Fibroblast of the conjunctiva (primary cell): Measurements from ENCODE around the gene AHRR.
"Not testable (repeated sequence)": the region's sequence is repeated elsewhere in the genome, so short reads cannot be mapped to it uniquely, and the experiment has no call there.

Experiments used
- DNase-seq: peaks from one replicate; pipeline ENCODE4 v3.0.0-alpha.2; 2010; ENCODE audit warnings: low read depth

AHRR gene

DNA sequence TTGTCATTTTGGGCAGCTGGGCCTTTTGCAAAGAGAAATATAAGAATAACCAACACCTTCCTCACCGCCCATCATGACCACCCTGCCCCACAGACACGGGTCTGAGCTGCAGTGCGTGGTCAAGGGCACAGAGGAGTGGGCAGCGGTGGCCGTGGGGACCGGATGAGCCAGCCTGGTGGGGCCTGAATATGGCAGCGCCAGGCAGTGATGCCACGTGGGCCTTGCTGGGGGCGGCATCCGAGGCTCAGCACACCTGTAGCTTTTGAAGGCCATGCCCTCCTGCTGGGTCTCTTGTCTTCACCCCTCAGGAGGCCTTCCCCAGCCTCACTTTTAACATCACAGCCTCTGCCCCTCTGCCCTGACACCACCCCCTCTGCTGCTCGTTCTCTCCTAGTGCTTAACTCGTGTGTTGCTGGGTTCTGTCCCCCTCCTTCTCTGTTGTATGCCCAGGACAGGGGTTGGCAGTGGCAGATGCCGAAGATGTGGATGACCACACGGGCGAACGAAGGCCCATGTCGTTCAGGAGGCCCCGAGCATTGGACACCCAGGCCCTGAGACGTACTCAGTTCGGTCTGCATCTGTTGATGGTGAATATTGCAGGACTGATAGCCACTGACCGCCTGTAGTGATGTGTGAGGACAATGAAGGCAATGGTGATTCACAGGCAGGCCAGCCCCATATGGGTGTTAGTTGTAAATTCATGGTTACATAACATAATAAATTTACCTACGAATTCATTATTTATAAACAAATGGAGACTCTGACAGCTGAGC lies 46.0 kb downstream of the AHRR start:
- no peak for DNase-seq

DNA sequence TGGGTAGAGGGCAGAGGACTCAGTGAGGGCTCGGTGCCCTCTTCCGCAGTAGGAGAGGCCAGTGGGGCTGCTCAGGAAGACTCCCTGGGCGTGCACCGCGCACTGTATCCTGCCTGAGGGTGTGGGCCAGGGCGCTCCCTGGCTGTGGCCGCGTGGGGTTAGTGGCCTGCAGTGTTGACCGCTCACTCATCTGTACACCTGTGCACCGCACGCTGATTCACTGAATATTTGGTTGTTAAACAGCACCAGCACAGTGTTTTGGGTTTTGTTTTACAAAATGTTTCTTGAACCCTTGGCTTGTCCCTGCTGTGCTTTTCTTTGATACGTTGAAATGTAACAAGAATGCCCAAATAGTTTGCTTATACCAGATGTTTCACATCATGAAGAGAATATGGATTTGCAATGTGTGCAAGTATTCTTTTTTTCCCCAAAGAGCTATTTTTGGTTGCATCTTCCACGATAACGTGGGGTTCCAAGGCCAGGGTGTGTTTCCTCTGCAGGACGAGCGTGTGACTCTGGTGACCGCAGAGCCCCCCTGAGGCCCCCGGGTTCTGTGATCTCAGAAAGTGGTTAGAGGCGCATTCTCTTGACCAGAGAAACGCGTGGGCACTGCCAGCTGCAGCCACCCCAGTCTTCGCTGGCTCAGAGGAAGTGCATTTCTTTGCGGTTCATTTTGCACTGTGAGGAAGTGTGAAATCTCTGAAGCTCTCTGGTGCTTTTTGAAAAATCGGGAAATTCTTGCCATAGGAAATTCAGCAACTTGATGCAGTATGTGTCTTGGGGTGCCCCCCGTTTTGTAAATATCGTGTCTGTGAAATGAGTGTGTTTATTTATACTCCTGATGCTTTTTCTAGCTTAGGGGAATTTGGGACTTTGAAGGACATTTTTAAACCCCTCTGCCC lies 46.9 kb downstream of the AHRR start:
- DNase-seq = no peak

DNA sequence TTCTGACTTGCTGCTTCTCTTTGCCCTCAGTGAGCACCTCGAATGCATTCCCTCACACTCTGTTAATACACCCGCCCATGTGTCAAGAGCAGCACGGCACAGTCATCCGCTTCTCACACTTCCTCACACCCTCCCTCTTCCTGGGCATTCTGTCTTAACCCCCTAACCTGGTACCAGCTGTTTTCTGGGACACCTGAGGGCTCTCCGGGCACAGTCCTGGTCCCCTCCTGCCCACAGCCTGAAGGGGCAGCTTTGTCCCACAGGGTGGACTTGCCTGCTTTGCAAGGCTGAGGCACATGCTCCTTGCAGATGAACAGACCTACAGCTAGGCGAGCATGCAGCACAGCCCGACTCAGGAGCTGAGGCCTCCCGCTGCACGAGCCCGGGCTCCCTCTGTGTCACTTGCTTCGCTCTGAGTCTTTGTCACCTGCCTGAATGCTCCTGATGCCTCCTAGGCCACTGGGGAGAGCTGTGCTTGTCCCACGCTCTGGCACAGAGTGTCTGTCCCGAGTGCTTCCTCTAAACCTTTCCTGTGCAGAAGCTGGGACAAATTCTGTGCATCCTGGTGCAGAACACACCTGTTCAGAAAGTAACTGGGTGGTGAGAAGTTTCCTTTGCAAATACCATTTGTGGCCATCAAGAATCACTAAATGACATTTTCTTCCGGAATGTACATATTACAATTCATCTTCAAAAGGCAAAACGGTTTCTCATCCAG lies 47.8 kb downstream of the AHRR start:
- DNase-seq = no peak

DNA sequence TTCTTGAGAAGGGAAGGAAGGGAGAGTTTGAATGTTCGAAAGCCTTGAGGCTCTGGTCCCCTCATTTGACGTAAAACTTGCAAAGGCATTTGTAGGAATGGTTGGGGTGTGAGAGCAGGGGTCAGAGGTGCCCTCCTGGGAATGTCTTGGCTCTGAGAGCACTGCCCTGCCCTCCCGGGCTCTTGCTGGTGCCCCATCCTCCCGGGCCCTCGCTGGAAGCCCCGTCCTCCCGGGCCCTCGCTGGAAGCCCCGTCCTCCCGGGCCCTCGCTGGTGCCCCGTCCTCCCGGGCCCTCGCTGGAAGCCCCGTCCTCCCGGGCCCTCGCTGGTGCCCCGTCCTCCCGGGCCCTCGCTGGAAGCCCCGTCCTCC lies 48.3 kb downstream of the AHRR start:
- DNase-seq = not testable (repeated sequence)

- DNase-seq = no peak
Observed at GRCh38 chr5:370311-370958, 48.9 kb downstream of the AHRR start.

DNA sequence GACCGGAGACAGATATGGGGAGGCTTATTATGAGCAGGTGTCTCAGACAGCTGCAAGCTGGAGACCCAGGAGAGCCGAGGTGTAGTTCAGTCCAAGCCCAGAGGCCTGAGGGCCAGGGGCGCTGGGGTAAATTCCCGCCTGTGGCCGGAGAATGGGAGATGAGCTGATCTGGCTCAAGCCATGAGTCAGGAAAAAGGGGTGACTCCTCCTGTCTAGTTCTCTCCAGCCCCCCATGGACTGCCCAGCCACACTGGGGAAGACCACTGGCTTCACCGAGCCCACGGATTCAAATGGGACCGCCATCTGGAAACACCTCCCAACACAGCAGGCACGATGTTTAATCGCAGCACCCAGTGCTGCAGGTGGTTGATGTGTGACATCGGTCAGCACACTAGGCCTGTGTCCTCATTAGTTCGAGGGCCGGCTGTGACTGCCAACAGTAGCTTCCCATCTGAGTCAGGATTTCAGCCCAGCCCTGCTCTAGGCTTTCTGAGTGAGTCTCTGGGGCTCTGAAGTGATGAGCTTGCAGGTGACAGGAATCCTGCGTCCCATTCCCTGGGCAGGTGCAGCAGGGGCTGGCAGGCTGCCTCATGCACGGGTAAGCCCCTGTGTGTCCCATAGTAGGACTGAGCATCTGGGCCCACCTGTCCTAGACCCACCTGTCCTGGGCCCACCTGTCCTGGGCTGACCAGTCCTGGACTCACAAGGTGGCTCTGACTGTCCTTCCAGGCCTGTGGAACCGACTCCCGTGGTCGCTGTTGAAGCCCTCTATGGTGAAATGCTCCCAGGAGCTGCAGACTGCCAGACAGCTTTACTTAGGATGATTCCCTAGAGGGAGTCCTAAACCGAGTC lies 49.7 kb downstream of the AHRR start:
- DNase-seq = no peak

DNA sequence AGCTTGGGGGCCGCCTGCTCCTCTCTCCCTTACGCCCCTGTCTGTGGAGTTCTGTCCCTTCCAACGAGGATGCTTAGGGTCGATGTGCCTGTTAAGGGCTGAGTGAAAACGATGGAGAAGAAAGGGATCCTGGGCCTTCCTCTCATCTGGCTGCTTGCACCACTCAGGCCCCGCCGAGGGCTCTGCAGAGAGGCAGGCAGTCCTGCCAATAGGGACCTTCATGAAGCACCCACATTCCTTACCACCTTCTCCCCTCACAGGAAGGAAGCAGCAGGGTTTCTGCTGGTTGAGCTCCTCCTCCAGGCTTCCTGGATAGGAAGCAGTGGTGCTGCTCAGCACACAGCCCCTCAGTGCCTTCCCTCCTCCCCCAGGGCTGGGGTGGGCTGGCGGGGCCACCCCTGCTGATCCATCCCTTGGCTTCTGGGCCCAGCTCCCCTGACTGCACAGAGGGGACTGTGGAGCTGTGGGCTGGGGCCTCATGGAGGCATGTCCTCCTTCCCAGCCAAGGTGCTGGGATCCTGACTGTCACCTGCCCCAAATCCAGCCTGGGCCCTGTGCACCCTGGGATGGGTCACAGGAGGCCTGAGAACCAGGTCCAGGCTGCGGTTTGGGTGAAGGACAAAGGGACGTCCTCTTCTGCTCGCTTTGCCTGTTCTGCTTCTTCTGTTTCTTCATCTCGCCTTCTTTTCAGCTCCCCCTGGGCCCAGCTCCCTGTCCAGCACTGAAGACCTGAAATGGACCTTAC lies 50.5 kb downstream of the AHRR start:
- DNase-seq = no peak

DNA sequence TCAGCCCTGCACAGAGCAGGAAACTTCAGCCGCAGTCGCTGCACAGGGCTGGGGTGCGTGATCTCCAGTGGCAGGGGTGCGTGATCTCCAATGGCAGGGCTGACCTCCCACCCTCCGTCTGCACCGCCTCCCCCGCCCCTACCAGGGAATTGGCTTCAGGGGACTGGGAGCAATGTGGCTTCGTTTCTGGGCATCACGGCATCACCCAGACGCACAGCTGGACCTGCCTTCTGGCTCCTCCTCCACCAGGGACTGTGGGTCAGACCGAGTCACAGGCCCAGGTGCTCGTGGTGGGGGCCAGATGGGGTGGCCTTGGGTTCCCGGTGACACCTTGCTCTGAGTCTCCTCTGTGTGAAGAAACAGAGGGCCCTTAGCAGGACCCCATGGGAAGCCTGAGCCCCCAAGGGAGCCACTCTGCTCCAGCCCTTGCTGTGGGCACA lies 51.1 kb downstream of the AHRR start:
- DNase-seq = no peak

DNA sequence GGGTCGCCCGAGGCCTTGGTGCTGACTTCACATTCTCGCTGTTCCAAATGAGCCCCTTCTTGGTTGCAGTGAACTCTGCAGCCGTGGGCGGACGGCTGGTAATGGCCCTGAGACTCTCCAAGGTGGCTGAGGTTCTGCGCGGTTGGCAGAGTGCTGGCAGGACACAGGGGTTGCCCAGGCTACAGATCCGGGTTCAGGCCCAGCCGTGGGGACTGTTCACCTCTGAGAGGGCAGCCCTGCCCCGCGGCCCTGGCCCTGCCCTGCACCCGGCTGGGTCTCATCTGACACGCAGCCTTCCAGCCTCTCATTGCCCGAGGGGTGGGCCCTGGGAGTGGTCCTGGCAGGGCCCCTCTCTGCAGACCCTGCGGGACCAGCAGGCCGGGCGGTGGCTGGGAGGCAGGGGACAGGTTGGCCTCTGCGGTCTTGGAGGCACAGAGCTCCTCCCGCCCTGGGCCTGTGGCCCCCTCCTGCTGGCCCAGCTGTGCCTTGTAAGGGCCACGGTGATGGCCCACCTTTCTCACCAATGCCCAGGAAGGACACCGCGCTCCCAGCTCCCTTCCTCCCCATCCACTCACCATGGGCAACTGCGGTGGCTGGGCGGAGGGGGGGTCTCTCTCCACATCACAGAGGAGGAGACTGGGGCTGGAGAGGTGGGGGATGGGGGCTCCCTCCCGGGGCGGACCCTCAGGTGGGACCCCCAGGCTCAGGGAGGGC lies 51.6 kb downstream of the AHRR start:
- DNase-seq = no peak

GRCh38 chr5:373710-374602 lies 52.4 kb downstream of the AHRR start:
- DNase-seq = no peak

DNA sequence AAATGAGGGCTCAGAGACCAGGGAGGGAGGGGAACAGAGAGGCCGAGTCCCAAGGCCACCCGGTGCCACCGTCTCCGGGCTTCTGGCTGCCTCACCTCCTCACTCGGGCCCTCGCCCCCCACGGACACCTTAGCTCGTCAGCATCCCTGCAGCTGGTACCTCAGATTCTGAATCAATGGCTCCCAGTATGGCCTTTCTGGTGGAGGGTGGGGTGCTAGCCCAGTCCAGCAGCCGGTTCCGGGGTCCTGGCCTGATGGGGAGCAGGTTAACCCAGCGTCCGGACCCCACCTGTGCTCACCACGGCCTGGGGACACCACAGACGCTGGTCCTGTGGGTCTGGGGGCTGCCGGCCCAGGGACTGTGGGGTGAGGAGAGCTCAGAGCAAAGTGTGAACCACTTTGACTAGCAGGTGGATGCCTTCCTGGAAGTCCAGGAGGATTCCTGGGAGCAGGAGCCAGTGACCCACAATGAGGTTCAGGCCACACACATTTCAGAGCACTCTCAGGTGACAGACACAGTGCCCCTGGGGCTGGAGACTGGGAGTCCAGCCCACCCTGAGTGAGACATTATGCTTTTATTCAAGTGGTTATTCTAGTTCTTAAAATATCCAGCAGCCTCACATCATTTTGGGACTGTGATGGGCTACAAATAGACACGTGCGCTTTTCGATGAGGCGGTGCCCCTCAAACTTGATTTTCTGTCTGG lies 53.3 kb downstream of the AHRR start:
- DNase-seq = no peak

- DNase-seq = no peak
Observed at GRCh38 chr5:375336-375920, 53.9 kb downstream of the AHRR start.

DNA sequence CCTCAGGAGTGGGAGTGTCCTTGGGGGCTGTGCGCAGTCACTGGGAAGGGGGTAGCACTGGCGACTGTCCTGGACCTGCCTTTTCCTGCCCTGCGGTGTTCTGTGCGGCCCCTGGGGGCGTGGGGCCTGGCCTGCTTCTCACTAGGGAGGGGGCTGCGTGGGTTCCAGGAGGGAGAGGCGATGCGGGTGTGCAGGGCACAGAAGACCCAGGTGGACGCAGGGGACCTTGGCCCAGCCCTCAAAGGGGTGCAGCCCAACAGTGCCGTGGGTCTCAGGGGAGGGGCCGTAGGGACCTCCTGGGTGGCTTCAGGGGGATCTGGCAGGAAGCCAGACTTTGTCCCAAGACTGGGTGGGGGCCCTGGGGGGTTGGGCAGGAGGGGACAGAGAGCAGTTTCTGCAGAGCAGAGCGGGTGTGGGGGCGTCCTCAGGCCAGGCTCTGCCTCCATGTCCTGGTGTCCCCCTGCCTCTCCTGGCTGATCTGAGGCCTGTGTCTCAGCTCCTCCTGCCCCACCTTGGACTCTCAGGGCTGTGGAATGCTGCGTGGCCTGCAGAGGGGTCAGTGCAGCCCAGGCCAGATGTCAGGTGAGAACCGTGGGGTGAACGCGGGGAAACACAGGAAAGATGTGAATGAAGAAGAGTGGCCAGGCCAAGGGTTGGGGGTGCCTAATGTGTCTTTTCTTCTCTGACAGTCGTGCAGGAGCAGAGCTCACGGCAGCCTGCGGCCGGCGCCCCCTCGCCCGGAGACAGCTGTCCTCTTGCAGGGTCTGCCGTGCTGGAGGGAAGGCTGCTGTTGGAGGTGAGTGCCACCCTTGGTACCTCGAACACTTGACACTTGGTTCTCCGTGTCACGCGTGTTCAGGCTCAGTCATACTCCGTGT lies 54.6 kb downstream of the AHRR start:
- DNase-seq = no peak

DNA sequence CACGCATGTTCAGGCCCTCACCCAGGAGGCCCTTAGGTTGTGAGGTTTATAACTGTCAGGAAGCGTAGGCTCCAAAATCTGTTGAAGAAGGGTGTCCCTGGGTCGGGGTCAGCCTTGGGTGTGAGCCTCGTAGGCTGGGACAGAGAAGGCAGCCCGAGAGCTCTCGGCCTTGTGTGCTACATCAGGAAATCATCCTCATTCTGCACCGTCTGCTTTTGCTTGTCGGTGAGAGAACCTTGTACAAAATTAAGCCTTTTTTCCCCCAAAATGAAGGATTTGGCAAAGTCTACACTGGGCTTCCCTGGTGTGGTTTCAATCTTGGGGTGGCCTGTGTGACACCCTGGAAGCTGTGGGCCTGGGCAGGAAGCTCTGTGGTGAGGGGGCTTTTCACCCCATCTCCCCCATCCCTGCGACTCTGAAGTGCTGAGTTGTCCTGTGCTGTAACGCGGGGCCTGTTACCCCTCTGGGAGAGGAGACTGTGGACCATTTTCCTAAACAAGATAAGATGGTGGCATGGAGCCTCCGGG lies 55.3 kb downstream of the AHRR start:
- no peak for DNase-seq

GRCh38 chr5:377326-377981 lies 55.9 kb downstream of the AHRR start:
- no peak for DNase-seq
